Peyer's patch (tissue), 4 donors: ENCODE data around the gene TSSK2. TPM values are rescaled to one million over a fixed set of nuclear protein-coding genes. Genes with fewer than 3 reads are reported as not detected.
"Not testable (repeated sequence)": the region's sequence is repeated elsewhere in the genome, so short reads cannot be mapped to it uniquely, and the experiment has no call there.

Experiments used
- DNase-seq, 3 donors: peaks; one replicate each; pipeline ENCODE4 v3.0.0-alpha.2; 2017 to 2019
- H3K27ac ChIP-seq, 4 donors: fragments of 200-600 bp; sonication (generic); one replicate each; pipeline ENCODE4 v1.5.1; 2016 to 2019
- H3K27me3 ChIP-seq, 2 donors: fragments of 200-600 bp; sonication (generic); one replicate each; pipeline ENCODE4 v1.5.1; 2019
- H3K36me3 ChIP-seq, 3 donors: fragments of 200-600 bp; sonication (generic); one replicate each; pipeline ENCODE4 v1.5.1; 2016 to 2019
- H3K4me1 ChIP-seq, 4 donors: fragments of 200-600 bp; sonication (generic); one replicate each; pipeline ENCODE4 v1.5.1; 2016 to 2019
- H3K4me3 ChIP-seq, 4 donors: fragments of 200-600 bp; sonication (generic); 1 replicate in 3 of 4; 2 replicates in 1 of 4; pipeline ENCODE4 v1.5.1; 2016 to 2019; ENCODE audit warnings: mild to moderate bottlenecking in 1 of 4
- H3K9me3 ChIP-seq, 4 donors: fragments of 200-600 bp; sonication (generic); one replicate each; pipeline ENCODE4 v1.5.1; 2016 to 2019; ENCODE audit warnings: mild to moderate bottlenecking in 1 of 4
- CTCF ChIP-seq, 6 experiments: fragments of 450-650 bp in 4 of 6; fragments of 200-600 bp in 2 of 6; sonication (generic) in 1 of 6; IDR thresholded peaks; one replicate each; pipeline ENCODE4 v1.5.1; 2017 to 2019; ENCODE audit warnings: antibody characterized with exemption in 6 of 6, mild to moderate bottlenecking in 3 of 6, moderate library complexity in 1 of 6
- POLR2A ChIP-seq, 2 donors: fragments of 450-650 bp; IDR thresholded peaks; one replicate each; pipeline ENCODE4 v1.5.1; 2017; ENCODE audit warnings: antibody characterized with exemption in 2 of 2, mild to moderate bottlenecking in 2 of 2, moderate library complexity in 2 of 2
- total RNA-seq, 4 donors: library from RNA; depleted of rRNA; stranded (reverse); fragments of >200 nt; gene quantifications; one replicate each; pipeline ENCODE4 v1.1.0, GENCODE V29; 2016

TSSK2 gene
- total RNA-seq, result under 1 TPM in 1 of 4 donors, not detected in 3; 0.85 TPM

DNA sequence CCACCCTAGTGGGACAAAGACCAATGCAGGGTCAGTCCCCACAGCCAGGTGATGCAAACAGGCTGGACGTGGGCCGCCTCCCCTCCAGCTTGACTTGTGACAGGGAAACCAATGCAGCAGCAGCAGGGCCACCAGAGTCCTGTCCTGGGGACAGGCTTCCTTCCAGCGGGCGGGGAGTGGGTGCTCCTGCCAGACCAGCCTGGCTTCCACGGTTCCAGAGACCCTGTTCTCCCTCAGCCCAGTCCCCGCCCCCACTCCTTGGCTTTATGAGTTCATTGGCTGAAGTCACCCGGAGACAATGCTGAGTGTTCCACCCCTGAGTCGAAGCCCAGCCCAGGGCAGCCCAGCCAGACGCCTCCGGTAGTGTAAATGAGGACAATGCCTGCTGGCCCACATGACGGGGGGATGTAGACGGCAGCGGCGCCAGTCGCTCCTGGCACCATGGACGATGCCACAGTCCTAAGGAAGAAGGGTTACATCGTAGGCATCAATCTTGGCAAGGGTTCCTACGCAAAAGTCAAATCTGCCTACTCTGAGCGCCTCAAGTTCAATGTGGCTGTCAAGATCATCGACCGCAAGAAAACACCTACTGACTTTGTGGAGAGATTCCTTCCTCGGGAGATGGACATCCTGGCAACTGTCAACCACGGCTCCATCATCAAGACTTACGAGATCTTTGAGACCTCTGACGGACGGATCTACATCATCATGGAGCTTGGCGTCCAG, at the start of gene TSSK2:
TSSK2 (plus strand) TSS at position 350 of the 726 bp plus-strand sequence; CDS start at position 442, 92 bp downstream.
- no peaks in the 10 kb centered on the region for H3K9me3 ChIP-seq
- H3K27me3 ChIP-seq, result no peaks in the 10 kb centered on the region
- no peak for DNase-seq
- TF ChIP-seq POLR2A (IDR thresholded peaks at IDR 0.05) (no peak), CTCF (IDR thresholded peaks at IDR 0.05) (no peak)
- H3K27ac ChIP-seq, result no peak within 1 kb of the TSS
- no peaks in the 10 kb centered on the region for H3K4me1 ChIP-seq
- peaks cover 0 to 26% (median 0%) of the 10 kb centered on the region in 3 donors for H3K36me3 ChIP-seq
- no peak within 1 kb of the TSS for H3K4me3 ChIP-seq

DNA sequence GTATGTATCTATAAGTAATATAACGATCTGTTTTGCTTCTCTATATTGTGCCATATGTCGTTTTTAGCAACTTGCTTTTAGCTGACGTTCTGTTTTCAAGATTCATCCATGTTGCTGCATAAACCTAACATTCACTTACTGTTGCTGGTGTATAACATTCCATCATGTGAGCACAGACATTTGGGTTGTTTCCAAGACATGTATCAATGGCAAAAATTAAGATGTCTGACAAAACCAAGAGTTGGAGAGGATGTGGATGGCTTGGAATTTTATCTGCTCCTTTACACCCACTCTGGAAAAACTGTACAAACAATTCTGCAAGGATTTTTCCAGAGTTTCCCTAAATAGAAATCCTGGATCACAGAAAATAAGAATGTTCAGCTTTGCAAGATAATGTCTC, 49.8 kb upstream of the TSSK2 start:
- H3K27me3 ChIP-seq, result no peaks in the 10 kb centered on the region
- peaks cover 0 to 3% (median 0%) of the 10 kb centered on the region in 4 donors for H3K4me1 ChIP-seq
- no peak for DNase-seq
- H3K4me3 ChIP-seq, result no peak overlapping the region
- no peak for TF ChIP-seq CTCF (IDR thresholded peaks at IDR 0.05)
- TF ChIP-seq POLR2A (IDR thresholded peaks at IDR 0.05), result no peak
- peaks cover 0 to 24% (median 0%) of the 10 kb centered on the region in 3 donors for H3K36me3 ChIP-seq
- H3K27ac ChIP-seq, result no peak overlapping the region
- H3K9me3 ChIP-seq, result no peaks in the 10 kb centered on the region

DNA sequence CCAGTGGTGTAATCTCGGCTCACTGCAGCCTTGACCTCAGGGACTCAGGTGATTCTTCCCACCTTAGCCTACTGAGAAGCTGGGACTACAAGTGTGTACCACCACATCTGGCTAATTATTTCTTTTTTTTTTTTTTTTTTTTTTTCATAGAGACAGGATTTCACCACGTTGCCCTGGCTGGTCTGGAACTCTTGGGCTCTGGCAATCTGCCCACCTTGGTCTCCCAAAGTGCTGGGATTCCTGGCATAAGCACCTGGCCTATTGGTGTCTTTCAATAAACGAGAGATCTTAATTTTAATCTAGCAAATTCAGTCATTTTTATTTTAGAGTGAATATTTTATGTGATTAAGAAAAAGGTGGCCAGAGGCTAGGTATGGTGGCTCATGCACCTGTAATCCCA, 49.0 kb upstream of the TSSK2 start:
- H3K27ac ChIP-seq, result no peak overlapping the region
- no peak for TF ChIP-seq CTCF (IDR thresholded peaks at IDR 0.05)
- TF ChIP-seq POLR2A (IDR thresholded peaks at IDR 0.05), result no peak
- no peak overlapping the region for H3K4me3 ChIP-seq
- no peaks in the 10 kb centered on the region for H3K9me3 ChIP-seq
- H3K4me1 ChIP-seq, result peaks cover 0 to 8% (median 0%) of the 10 kb centered on the region in 4 donors
- DNase-seq, result no peak
- H3K36me3 ChIP-seq, result peaks cover 0 to 32% (median 0%) of the 10 kb centered on the region in 3 donors
- H3K27me3 ChIP-seq, result no peaks in the 10 kb centered on the region

- H3K4me1 ChIP-seq, result peaks cover 0 to 8% (median 0%) of the 10 kb centered on the region in 4 donors
- no peaks in the 10 kb centered on the region for H3K9me3 ChIP-seq
- no peaks in the 10 kb centered on the region for H3K27me3 ChIP-seq
- TF ChIP-seq POLR2A (IDR thresholded peaks at IDR 0.05) (no peak), CTCF (IDR thresholded peaks at IDR 0.05) (no peak)
- H3K4me3 ChIP-seq, result no peak overlapping the region
- no peak overlapping the region for H3K27ac ChIP-seq
- peak in 1 of 3 donors; percentile 14 for DNase-seq
- H3K36me3 ChIP-seq, result peaks cover 0 to 39% (median 0%) of the 10 kb centered on the region in 3 donors
Measured at GRCh38 chr22:19082793-19083192, 48.3 kb upstream of the TSSK2 start.

DNA sequence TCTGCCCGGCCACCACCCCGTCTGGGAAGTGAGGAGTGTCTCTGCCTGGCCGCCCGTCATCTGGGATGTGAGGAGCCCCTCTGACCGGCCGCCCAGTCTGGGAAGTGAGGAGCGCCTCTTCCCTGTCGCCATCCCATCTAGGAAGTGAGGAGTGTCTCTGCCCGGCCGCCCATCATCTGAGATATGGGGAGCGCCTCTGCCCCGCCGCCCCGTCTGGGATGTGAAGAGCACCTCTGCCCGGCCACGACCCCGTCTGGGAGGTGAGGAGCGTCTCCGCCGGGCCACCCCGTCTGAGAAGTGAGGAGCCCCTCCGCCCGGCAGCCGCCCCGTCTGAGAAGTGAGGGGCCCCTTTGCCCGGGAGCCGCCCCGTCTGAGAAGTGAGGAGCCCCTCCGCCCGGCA, 47.0 kb upstream of the TSSK2 start:
- DNase-seq, result peak in 1 of 3 donors; percentile 11
- not testable (repeated sequence) for H3K27me3 ChIP-seq, H3K9me3 ChIP-seq, H3K4me1 ChIP-seq, H3K4me3 ChIP-seq, H3K27ac ChIP-seq
- H3K36me3 ChIP-seq, result peaks cover 0 to 51% (median 0%) of the 10 kb centered on the region in 3 donors

GRCh38 chr22:19084586-19084985, 46.5 kb upstream of the TSSK2 start:
- not testable (repeated sequence) for H3K27ac ChIP-seq, H3K4me1 ChIP-seq

More at GRCh38 chr22:19084586-19084985, 46.5 kb upstream of the TSSK2 start:
- peaks cover 0 to 53% (median 0%) of the 10 kb centered on the region in 3 donors for H3K36me3 ChIP-seq
- H3K9me3 ChIP-seq, H3K4me3 ChIP-seq, DNase-seq, H3K27me3 ChIP-seq: not testable (repeated sequence)
